Activated CD8-positive, alpha-beta T cell treated with anti-CD3 and anti-CD28 coated beads for 36 hours (primary cell): ENCODE measurements around the gene HLX. TPM values are rescaled to one million over a fixed set of nuclear protein-coding genes. Genes with fewer than 3 reads are reported as not detected.

Source experiments
- ATAC-seq: fragments of 200-7000 bp; cut with Tn5 transposase; one replicate; pipeline ENCODE4 v1.10.0; 2021; ENCODE audit warnings: mild to moderate bottlenecking, moderate library complexity
- CTCF ChIA-PET: fragments of 350-600 bp; sonication (Branson Sonifier 250); formaldehyde crosslinking; loops from one replicate; lab custom pipeline; 2021; ENCODE audit warnings: antibody characterized with exemption; lab: Charles Lee
- POLR2A ChIA-PET: fragments of 350-600 bp; sonication (Branson Sonifier 250); formaldehyde crosslinking; loops from one replicate; lab custom pipeline; 2021; ENCODE audit warnings: antibody characterized with exemption; lab: Charles Lee
- DNase-seq: peaks from one replicate; pipeline ENCODE4 v3.0.0-alpha.2; 2020
- H3K27ac Mint-ChIP-seq: one replicate; pipeline ENCODE4 v1.8.0; 2021; ENCODE audit warnings: mild to moderate bottlenecking, mixed read lengths
- H3K27me3 Mint-ChIP-seq: one replicate; pipeline ENCODE4 v1.8.0; 2021; ENCODE audit warnings: mixed read lengths
- H3K36me3 Mint-ChIP-seq: one replicate; pipeline ENCODE4 v1.8.0; 2021; ENCODE audit warnings: low read depth, mixed read lengths
- H3K4me1 Mint-ChIP-seq: one replicate; pipeline ENCODE4 v1.8.0; 2021; ENCODE audit warnings: low read depth, mixed read lengths
- H3K4me3 Mint-ChIP-seq: one replicate; pipeline ENCODE4 v1.8.0; 2021; ENCODE audit warnings: mild to moderate bottlenecking, moderate library complexity, mixed read lengths
- H3K9me3 Mint-ChIP-seq: one replicate; pipeline ENCODE4 v1.8.0; 2021; ENCODE audit warnings: mixed read lengths
- intact Hi-C: fragments of 100-400 bp; cut with micrococcal nuclease; formaldehyde crosslinking; loops from one replicate; pipeline ENCODE4 v1.10.0; 2022
- total RNA-seq, 2 experiments: library from RNA; stranded (reverse); gene quantifications; one replicate each; pipeline ENCODE4 v1.2.3, GENCODE V29; 2021
- TF ChIP-seq, protein P1 (sequence below): fragments of 200-600 bp; IDR thresholded peaks from one replicate; pipeline ENCODE4 v1.8.0; 2022; ENCODE audit warnings: antibody characterized with exemption, mild to moderate bottlenecking

The HLX gene
- total RNA-seq, 2 experiments from 2014 or later, result not detected

DNA sequence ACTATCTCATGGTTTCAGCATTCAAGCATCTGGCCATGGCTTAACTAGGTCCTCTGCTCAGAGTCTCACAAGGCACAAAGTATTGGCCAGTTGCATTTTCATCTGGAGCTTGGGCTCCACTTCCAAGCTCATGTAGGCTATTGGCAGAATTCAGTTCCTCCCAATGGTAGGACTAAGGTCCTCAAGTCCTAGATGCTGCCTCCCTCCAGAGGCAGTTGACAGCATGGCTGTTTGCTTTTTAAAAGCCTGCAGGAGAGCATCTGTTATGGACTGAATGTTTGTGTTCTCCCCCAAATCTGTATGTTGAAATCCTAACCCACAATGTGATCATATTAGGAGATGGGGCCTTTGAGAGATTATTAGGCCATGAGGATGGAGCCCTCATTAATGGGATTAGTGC, 38.0 kb upstream of the HLX start:
- H3K4me1 Mint-ChIP-seq, result no peaks in the 10 kb centered on the region
- no peak overlapping the region for H3K4me3 Mint-ChIP-seq
- DNase-seq (no peak), ATAC-seq (no peak)
- intact Hi-C loops, result no loop called here
- ChIA-PET POLR2A (no interaction called here), CTCF (no interaction called here)
- no peak overlapping the region for H3K27ac Mint-ChIP-seq
- TF ChIP-seq, protein P1, sequence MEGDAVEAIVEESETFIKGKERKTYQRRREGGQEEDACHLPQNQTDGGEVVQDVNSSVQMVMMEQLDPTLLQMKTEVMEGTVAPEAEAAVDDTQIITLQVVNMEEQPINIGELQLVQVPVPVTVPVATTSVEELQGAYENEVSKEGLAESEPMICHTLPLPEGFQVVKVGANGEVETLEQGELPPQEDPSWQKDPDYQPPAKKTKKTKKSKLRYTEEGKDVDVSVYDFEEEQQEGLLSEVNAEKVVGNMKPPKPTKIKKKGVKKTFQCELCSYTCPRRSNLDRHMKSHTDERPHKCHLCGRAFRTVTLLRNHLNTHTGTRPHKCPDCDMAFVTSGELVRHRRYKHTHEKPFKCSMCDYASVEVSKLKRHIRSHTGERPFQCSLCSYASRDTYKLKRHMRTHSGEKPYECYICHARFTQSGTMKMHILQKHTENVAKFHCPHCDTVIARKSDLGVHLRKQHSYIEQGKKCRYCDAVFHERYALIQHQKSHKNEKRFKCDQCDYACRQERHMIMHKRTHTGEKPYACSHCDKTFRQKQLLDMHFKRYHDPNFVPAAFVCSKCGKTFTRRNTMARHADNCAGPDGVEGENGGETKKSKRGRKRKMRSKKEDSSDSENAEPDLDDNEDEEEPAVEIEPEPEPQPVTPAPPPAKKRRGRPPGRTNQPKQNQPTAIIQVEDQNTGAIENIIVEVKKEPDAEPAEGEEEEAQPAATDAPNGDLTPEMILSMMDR, result no peak
- H3K9me3 Mint-ChIP-seq, result no peaks in the 10 kb centered on the region
- H3K27me3 Mint-ChIP-seq, result peaks cover 2% of the 10 kb centered on the region
- H3K36me3 Mint-ChIP-seq, result no peaks in the 10 kb centered on the region

DNA sequence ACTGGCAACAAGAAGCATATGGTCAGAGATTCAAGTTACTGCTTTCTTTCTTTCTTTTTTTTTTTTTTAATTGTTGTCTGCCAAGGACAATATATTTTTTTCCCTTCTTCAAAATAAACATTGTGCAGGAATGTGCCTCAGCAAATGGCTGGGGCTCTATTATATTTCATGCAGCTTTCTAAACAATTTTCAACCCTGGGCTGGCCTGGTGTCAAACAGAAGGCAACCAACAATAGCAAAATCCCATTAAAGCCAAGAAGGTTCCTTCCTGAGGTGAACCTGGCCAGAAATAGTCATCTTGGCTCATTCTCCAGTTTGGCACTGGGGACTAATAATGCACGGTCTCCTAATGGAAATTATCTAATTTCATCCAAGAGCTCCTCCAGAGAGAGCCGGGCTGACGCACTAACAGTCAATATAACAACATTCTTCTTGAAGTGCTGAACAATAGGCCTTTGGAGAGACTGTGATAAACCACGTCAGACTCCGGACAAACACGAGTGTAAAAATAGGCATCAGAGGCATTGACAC, 35.7 kb upstream of the HLX start:
- CTCF ChIA-PET, result no interaction called here
- intact Hi-C loops, result no loop called here

DNA sequence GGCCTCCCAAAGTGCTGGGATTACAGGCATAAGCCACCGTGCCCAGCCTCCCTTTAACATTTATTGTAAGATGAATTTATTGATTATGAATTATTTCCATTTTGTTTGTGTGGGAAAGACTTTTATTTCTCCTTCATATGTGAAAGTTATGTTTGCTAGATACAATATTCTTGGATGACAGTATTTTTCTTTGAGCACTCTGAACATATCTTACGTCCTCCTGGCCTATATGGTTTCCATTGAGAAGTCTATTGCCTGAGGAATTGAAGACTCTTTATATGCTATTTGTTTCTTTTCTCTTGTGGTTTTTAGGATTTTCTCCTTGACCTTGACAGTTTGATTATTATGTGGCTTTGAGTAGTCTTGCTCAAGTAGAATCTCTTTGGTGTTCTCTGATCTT, 26.8 kb upstream of the HLX start:
- Mint-ChIP-seq H3K27me3 (peaks cover 3% of the 10 kb centered on the region), H3K27ac (no peak overlapping the region), H3K4me1 (no peaks in the 10 kb centered on the region), H3K4me3 (no peak overlapping the region), H3K36me3 (no peaks in the 10 kb centered on the region), H3K9me3 (peaks cover 16% of the 10 kb centered on the region)
- POLR2A ChIA-PET, result no interaction called here
- DNase-seq, result no peak
- CTCF ChIA-PET, result no interaction called here
- no peak for ATAC-seq
- TF ChIP-seq, protein P1, result no peak
- intact Hi-C loops, result no loop called here

More for the DNA sequence above, 35.7 kb upstream of the HLX start:
- no peaks in the 10 kb centered on the region for H3K36me3 Mint-ChIP-seq
- peaks cover 2% of the 10 kb centered on the region for H3K27me3 Mint-ChIP-seq
- POLR2A ChIA-PET, result no interaction called here
- DNase-seq (no peak), ATAC-seq (no peak)
- TF ChIP-seq, protein P1, result no peak
- no peak overlapping the region for H3K4me3 Mint-ChIP-seq
- no peaks in the 10 kb centered on the region for H3K9me3 Mint-ChIP-seq
- no peak overlapping the region for H3K27ac Mint-ChIP-seq
- H3K4me1 Mint-ChIP-seq, result no peaks in the 10 kb centered on the region

DNA sequence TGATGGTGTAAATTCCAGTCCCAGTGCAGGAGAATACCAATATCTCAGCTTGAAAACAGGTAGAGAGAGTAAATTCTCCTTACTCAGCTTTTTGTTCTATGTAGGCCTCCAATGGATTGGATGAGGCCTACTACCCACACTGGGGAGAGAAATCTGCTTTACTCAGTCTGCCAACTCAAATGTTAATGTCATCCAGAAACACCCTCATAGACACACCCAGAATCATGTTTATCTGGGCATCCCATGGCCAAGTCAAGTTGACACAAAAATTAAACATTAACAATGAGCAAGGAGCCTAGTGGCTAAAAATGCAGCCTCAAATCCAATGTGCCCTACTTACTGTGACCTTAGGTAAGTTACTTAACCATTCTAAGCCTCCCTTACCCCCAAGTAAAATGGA, 6.9 kb upstream of the HLX start:
- intact Hi-C loops, result no loop called here
- no peak overlapping the region for H3K4me3 Mint-ChIP-seq
- CTCF ChIA-PET, result no interaction called here

DNA sequence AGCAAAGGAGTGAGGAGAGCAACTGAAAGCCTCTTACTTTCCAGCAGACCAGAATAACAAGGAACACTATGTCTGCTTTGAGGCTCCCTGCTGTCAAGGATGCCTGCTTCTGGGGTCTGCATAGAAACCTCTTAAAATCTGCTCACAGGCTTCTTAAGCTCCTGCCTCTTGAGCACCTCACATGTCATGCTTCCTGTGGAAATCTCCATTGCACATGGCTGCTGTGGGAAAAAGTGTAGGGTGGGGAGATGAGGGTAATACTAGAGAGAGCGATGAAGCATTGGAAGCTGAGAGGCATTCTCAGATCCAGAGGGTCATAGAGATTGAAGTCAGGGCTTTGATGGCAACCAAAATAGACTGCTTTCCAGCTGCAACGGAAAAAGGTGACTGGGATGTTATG, 6.2 kb upstream of the HLX start:
- intact Hi-C loops, result no loop called here
- ChIA-PET CTCF (interaction anchor here (0.5 to 1.0 kb wide), 3 partner anchors 13 to 563 kb away, joined by 3 read pairs; no protein-coding TSS in a partner anchor), POLR2A (no interaction called here)
- DNase-seq (no peak), ATAC-seq (no peak)
- Mint-ChIP-seq H3K36me3 (no peaks in the 10 kb centered on the region), H3K27ac (no peak overlapping the region), H3K9me3 (no peaks in the 10 kb centered on the region), H3K4me1 (peaks cover 11% of the 10 kb centered on the region), H3K4me3 (no peak overlapping the region), H3K27me3 (peaks cover 52% of the 10 kb centered on the region)
- TF ChIP-seq, protein P1, result no peak

More for the DNA sequence above, 6.9 kb upstream of the HLX start:
- Mint-ChIP-seq H3K36me3 (no peaks in the 10 kb centered on the region), H3K9me3 (peaks cover 1% of the 10 kb centered on the region), H3K27ac (no peak overlapping the region), H3K27me3 (peaks cover 44% of the 10 kb centered on the region), H3K4me1 (peaks cover 4% of the 10 kb centered on the region)
- POLR2A ChIA-PET, result no interaction called here
- TF ChIP-seq, protein P1, result no peak
- no peak for ATAC-seq
- DNase-seq, result no peak
